GM18517 (cell line): ENCODE measurements around the gene GUCY2D.

Source experiments
- ATAC-seq: cut with Tn5 transposase; IDR thresholded peaks from one replicate; pipeline ENCODE4 v1.9.1; 2021; ENCODE audit warnings: mild to moderate bottlenecking, moderate library complexity; ENCODE audit not compliant: unreplicated experiment

Gene GUCY2D

DNA sequence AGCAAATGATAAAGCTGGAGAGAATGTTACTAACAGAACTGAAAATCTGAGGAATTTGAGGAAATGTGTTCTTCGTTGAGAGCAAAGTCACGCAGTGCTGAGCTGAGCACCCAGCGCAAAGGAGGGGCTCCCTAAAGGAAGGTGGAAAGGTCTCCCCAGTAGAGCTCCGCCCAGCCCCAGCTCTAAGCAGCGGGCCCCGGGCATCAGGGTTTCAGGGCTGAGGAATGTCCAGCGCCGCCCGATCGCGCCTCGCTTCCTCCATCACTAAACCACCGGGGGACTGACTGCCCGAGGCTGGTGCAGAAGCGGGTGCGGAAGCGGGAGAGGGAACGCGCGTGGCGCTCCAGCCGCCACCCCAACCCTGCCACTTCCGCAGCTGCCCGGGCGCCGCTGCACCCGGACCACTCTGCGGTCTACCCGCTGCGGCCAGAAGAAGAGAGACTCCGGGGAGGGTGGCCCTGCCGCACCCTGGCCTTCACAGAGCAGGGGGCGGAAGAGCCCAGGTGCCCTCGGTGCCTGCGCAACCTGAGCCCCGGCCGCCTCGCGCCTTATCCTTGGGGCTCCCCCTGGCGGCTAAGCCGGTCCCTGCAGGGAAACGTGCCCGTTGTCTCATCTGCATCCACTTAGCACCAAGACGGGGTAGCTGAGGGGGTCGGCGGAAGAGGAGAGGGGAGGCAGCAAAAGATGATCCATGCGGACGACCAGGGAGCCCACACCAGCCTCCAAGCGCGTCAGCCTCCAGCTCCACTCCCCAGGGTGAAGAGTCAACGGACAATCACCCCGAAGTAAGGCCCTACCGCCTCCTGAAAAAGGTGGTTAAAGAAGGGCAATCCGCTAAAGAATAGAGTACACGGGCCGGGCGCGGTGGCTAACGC is 12.4 kb upstream of the GUCY2D start:
- ATAC-seq, result peak; percentile 51

DNA sequence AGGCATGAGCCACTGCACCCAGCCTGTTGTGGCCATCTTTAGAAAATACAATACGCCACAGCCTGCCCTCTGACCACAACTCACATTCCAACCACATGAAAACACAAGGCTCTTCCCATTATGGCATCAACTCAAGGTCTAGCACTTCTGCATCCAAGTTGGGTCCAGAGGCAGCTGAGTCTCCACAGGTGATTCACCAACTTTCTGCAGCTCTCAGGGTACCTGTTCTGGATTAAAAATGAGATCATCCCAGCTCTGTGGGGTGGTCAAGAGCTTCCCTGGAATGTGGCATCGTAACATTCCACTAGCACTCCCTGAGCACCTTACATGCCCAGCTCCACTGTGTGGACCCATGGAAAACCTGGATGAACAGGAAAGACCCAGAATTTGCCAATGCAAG is 9.9 kb upstream of the GUCY2D start:
- ATAC-seq, result no peak

DNA sequence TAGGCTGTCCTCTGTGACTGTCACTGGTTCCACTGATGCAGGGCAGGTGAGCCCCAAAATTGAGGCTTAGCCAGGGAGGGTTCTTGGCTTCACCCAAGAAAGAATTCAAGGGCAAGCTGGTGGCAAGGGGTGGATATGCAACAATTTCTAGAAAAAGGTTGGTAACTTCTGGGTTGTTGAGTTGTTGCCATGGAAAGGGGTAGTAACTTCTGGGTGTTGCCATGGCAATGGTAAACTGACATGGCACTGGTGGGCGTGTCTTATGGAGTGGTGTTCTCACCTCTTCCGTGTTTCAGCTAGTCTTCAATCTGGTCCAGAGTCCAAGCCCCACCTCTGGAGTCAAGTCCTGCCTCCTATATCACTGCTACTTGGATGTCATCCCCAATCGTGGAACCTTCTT is 9.5 kb upstream of the GUCY2D start:
- ATAC-seq, result no peak

DNA sequence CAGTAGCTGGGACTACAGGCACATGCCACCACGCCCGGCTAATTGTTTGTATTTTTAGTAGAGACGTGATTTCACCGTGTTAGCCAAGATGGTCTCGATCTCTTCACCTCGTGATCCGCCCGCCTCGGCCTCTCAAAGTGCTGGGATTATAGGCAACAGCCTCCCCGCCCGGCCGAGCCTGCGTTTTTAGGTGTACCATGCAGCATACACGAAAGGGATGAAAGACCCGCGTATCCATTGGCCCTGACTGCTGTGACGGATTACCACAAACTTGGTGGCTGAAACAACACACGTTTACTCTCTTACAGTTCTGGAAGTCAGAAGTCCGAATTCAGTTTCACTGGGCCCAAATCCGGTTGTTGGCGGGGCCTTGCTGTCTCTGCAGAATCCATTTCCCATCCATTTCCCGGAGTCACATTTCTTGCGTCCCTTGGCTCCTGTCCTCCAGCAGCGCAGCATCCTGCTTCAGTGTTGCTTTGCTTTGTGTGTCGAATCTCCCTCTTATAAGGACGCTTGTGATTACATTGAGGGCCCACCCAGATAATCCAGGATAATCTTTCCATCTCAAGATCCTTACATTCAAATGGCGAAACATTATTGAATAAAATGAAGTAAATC is 8.3 kb upstream of the GUCY2D start:
- ATAC-seq, result no peak

DNA sequence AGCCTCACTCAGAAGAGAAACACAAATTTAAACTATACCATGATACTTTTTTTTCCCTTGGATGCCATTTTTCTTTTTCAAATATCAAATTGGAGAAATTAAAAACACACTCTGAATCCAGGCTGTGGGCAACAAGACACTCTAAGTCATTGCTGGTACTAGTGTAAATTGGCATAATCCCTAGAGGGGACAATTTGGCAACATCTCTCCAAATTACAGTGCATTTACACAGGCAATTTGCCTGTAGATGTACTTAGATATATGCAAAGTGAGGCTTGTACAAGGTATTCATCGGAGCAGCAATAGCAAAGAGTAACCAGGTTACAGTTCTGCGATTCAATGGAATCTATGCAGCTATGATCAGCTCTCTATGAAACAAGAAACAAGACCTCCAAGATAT is 6.7 kb upstream of the GUCY2D start:
- ATAC-seq, result no peak

DNA sequence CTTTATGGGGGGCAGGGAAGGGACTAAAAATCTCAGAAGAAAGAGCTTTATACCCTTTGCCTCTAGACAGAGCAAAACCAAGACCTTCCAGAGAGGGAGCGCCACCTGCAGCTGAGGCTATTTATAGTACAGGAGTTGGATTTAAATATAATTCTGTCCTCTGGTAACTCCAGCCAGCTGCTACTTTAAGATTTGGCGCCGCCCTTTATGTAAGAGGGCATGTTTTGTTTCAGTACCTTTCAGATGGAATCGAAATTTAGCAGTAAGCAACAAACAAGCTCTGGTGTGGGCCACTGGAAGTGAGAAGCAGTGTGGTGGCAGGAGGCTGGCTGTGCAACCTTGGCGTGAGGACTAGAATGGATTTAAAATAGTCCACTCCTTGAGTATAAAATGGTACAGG is 5.2 kb upstream of the GUCY2D start:
- no peak for ATAC-seq

DNA sequence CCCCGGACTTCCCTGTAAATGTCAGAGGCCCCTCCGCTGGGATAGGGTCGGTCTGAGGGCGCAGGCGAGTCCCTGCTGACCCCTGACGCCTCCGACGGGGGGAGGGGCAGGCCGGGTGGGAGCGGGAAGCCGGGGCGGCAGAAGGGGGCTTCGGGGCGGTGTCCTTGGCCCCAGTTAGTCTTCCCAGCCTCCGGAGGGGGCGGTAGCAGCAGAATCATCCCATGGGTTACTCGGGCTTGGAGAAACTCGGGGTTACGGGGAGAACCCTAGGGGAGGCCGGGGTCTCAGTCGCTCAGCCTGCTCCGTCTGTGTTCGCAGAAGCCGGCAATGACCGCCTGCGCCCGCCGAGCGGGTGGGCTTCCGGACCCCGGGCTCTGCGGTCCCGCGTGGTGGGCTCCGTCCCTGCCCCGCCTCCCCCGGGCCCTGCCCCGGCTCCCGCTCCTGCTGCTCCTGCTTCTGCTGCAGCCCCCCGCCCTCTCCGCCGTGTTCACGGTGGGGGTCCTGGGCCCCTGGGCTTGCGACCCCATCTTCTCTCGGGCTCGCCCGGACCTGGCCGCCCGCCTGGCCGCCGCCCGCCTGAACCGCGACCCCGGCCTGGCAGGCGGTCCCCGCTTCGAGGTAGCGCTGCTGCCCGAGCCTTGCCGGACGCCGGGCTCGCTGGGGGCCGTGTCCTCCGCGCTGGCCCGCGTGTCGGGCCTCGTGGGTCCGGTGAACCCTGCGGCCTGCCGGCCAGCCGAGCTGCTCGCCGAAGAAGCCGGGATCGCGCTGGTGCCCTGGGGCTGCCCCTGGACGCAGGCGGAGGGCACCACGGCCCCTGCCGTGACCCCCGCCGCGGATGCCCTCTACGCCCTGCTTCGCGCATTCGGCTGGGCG is 542 bp downstream of the GUCY2D start:
- ATAC-seq, result no peak

DNA sequence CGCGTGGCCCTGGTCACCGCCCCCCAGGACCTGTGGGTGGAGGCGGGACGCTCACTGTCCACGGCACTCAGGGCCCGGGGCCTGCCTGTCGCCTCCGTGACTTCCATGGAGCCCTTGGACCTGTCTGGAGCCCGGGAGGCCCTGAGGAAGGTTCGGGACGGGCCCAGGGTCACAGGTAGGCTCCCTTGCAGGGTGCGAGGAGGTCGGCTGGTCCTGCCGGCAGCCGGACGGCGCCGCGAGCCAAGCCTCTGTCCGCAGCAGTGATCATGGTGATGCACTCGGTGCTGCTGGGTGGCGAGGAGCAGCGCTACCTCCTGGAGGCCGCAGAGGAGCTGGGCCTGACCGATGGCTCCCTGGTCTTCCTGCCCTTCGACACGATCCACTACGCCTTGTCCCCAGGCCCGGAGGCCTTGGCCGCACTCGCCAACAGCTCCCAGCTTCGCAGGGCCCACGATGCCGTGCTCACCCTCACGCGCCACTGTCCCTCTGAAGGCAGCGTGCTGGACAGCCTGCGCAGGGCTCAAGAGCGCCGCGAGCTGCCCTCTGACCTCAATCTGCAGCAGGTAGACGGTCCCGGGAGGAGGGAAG is 1.3 kb downstream of the GUCY2D start:
- ATAC-seq, result no peak

DNA sequence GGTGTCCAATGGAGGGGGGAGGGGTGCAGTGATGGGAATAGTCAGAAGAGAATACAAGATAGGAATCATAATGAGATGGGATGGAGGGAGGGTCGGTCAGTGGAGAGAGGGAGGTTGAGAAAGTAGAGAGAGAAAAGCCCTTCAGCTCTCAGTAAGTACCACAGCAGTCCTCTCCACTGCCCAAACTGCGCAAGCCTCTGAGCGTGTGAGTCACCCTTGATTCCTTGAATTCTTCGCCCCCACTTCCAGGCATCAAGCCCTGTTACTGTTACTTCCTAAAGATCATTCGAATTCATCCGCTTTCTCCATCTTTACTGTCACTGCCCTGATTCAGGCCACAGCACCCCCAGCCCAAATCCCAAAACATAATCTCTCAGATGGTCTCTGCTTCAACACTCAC is 2.5 kb downstream of the GUCY2D start:
- ATAC-seq, result no peak

DNA sequence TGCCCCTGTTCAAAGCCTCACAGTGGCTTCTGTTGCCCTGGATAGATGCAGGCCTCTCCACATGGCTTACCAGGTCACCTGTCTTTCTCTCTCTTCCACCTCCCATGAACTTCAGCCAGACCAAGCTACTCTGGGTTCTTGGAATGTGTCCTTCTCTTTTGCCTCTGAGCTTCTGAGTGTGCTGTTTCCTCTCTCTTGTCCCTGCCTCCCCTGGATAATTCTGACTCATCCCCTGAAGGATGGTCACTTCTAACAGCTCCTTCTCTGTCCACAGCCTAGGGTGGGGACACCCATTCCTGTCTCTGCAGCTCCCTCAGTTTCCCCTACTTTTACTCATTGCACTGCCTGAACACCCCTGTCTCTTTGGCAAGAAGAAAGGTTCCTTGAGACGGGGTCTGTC is 2.9 kb downstream of the GUCY2D start:
- no peak for ATAC-seq

DNA sequence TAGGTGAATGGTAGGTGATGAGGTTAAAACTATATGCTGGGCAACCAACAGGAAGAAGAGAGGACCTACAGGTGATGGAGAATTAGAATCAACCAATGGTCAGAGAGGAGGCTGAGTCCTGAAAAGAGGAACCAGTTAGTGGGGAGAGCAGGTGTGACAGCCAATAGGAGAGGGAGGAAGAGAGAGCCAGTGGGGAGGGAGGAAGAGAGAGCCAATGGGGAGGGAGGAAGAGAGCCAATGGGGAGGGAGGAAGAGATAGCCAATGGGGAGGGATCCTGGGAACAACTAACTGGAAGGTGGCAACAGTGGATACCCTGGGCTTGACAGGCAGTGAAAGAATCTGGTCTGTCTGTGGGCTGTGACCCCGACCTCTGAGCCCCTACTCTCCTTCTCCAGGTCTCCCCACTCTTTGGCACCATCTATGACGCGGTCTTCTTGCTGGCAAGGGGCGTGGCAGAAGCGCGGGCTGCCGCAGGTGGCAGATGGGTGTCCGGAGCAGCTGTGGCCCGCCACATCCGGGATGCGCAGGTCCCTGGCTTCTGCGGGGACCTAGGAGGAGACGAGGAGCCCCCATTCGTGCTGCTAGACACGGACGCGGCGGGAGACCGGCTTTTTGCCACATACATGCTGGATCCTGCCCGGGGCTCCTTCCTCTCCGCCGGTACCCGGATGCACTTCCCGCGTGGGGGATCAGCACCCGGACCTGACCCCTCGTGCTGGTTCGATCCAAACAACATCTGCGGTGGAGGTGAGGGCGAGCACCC is 3.7 kb downstream of the GUCY2D start:
- no peak for ATAC-seq

DNA sequence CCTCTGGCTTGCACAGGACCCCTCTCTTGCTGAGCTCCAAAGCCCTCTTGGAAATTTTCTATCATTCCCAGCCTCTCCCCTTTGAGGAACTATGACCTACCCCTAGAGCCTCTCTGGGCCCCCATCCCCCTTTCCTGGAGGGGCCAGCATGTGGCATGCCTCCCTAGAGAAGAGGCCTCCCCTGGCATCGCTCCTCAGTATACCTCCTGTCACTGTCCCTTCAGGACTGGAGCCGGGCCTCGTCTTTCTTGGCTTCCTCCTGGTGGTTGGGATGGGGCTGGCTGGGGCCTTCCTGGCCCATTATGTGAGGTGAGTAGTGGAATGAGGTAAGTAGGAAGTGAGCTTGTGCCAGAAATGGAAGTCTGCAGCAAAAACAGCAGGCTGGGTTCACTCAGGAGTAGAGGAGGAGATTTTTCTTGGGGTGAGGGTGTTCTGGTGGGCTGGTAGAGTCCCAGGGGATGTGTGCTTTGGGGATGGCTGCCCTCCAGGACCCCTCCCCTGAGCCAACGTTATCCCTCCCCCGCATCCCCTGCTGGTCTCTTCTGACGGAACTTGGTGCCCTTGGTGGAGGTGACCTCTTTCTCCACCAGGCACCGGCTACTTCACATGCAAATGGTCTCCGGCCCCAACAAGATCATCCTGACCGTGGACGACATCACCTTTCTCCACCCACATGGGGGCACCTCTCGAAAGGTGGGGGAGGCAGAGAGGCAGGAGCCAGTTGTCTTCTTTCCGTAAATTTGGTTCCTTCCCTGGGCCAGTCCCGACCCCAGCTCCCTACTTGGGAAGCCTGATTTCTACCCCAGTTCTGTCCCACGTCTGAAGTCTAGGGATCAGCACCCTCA is 4.6 kb downstream of the GUCY2D start:
- no peak for ATAC-seq

DNA sequence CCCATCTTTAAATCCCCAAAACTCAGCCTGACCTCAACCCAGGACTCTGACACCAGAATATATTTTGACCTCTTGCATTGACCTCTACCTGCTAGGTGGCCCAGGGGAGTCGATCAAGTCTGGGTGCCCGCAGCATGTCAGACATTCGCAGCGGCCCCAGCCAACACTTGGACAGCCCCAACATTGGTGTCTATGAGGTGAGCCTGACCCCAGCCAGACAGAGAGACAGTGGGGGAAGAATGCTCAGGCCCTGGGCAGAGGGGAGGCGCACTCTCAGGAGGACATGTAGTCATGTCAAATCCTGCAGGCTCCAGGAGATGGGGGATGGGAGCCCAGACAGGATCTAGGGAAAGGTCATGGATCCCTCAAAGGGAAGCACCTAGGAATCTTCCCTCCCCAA is 5.4 kb downstream of the GUCY2D start:
- ATAC-seq, result no peak

DNA sequence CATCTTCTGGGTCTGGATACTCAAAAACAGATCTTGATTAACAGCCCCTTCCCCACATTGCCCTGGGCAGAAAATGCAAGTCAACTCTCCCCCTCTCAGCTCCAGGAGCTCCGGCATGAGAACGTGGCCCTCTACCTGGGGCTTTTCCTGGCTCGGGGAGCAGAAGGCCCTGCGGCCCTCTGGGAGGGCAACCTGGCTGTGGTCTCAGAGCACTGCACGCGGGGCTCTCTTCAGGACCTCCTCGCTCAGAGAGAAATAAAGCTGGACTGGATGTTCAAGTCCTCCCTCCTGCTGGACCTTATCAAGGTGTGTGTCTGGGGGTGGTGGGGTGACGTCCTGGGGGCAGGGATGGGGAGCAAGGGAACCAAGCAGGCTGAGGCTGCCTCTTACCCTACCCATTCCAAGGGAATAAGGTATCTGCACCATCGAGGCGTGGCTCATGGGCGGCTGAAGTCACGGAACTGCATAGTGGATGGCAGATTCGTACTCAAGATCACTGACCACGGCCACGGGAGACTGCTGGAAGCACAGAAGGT is 9.7 kb downstream of the GUCY2D start:
- no peak for ATAC-seq

DNA sequence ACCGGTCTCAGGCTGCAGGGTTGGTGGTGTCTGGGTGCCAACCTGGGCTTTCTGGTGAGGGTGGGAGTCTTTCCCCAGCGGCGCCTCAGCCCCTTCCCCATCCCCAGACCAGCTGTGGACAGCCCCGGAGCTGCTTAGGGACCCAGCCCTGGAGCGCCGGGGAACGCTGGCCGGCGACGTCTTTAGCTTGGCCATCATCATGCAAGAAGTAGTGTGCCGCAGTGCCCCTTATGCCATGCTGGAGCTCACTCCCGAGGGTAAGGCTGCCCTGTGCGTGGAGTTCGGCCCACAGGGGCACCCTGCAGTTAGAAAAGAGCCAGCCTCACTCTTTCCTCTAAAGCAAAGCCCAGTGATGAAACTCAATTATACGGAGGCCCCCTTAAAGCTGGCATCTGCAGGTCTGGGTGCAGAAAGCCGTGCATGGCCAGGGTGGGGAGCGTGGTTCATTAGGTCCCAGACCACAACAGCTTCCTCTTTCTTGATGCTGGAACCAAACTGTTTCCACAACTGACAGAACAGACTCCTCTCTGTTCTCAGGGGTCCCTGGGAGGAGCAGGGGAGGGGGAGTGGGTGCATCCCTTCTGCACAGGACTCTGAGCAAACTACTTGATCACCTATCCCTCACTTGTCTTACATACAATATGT is 10.7 kb downstream of the GUCY2D start:
- no peak for ATAC-seq

DNA sequence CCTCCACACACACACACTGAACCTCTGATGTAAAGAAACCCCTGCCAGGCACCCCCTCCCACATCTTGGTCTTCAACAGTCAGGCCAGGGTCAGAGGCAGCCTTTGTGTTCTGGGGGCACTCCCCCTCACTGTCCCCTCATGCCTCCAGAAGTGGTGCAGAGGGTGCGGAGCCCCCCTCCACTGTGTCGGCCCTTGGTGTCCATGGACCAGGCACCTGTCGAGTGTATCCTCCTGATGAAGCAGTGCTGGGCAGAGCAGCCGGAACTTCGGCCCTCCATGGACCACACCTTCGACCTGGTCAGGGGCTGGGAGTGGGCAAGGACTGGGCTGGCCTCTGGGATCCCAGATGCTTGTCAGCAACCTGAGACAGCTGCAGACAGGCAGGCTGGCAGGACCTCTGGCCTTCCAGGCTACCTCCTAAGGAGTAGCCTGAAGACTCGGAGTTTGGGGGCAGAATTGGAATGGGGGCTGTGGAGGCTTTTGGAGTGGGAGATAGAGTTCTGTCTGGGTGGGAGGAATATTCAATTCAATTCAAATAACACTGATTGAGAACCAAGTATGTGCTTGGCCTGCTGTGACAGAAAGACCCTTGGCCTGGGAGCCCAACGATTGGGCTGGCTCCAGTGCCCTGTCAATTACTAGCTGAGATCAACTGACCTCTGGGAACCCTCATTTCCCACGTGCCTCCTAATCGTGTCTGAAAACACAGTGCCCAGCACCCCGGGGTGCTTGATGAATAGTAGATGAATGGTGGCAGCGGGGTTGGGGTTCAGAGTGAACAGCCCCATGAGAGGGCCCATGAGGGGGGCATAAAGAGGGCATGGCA is 11.5 kb downstream of the GUCY2D start:
- ATAC-seq, result no peak

DNA sequence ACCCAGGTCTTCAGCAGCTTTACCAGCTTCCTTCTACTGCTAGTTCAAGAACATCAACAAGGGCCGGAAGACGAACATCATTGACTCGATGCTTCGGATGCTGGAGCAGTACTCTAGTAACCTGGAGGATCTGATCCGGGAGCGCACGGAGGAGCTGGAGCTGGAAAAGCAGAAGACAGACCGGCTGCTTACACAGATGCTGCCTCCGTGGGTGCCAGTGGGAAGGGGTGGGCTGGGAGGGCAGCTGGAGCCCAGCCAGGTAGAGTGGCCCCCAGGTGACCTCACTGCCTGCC is 12.1 kb downstream of the GUCY2D start:
- no peak for ATAC-seq

DNA sequence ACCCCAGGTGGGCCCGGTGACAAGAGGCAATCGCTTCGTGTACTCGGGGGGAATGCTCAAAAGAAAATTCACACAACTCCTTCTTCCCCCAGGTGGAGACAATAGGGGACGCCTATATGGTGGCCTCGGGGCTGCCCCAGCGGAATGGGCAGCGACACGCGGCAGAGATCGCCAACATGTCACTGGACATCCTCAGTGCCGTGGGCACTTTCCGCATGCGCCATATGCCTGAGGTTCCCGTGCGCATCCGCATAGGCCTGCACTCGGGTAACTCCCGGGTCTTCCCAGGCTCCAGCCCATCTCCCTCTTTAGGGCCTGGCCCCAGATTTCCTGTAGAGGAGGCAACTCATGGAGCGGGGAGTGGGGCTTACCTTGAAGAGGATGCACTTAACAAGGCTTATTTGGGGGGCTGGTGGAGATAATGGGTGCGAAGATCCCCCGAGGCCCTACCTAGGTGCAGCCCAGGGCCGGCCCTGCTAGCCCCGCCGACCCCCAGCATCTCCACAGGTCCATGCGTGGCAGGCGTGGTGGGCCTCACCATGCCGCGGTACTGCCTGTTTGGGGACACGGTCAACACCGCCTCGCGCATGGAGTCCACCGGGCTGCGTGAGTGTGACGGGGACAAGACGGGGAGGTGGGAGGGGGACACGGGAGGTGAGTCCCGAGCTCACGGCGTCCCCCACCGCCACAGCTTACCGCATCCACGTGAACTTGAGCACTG is 13.0 kb downstream of the GUCY2D start:
- ATAC-seq, result no peak
